Stimulated activated CD8-positive, alpha-beta memory T cell treated with anti-CD3 and anti-CD28 coated beads, Interleukin-12 subunit alpha, Interleukin-12 subunit beta, amount 100 ng/mL, for 1 hour (primary cell): ENCODE data around the gene TPPP2.

Source experiments
- DNase-seq: peaks from one replicate; pipeline ENCODE4 v3.0.0-alpha.2; 2020; ENCODE audit warnings: low read depth

Gene TPPP2

GRCh38 chr14:21077672-21078071 lies 47.7 kb downstream of the TPPP2 start:
- DNase-seq = no peak

GRCh38 chr14:21078287-21078686 lies 48.3 kb downstream of the TPPP2 start:
- no peak for DNase-seq

GRCh38 chr14:21078726-21079125 lies 48.7 kb downstream of the TPPP2 start:
- no peak for DNase-seq

DNA sequence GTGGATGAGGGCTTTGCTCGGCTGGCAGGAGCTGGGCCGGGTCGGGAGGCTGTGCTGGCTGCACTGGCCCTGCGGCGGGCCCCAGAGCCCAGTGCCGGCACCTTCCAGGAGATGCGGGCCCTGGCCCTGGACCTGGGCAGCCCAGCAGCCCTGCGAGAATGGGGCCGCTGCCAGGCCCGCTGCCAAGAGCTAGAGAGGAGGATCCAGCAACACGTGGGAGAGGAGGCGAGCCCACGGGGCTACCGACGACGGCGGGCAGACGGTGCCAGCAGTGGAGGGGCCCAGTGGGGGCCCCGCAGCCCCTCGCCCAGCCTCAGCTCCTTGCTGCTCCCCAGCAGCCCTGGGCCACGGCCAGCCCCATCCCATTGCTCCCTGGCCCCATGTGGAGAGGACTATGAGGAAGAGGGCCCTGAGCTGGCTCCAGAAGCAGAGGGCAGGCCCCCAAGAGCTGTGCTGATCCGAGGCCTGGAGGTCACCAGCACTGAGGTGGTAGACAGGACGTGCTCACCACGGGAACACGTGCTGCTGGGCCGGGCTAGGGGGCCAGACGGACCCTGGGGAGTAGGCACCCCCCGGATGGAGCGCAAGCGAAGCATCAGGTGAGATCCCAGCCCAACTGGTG lies 51.6 kb downstream of the TPPP2 start:
- DNase-seq = no peak
